ENCODE results near the gene MICU1.

- TF ChIP-seq ZNF383 (CRISPR knock-in tag; IDR thresholded peaks at IDR 0.05; ENCODE audit: borderline replicate concordance), result no peak
- TF ChIP-seq, protein P1, sequence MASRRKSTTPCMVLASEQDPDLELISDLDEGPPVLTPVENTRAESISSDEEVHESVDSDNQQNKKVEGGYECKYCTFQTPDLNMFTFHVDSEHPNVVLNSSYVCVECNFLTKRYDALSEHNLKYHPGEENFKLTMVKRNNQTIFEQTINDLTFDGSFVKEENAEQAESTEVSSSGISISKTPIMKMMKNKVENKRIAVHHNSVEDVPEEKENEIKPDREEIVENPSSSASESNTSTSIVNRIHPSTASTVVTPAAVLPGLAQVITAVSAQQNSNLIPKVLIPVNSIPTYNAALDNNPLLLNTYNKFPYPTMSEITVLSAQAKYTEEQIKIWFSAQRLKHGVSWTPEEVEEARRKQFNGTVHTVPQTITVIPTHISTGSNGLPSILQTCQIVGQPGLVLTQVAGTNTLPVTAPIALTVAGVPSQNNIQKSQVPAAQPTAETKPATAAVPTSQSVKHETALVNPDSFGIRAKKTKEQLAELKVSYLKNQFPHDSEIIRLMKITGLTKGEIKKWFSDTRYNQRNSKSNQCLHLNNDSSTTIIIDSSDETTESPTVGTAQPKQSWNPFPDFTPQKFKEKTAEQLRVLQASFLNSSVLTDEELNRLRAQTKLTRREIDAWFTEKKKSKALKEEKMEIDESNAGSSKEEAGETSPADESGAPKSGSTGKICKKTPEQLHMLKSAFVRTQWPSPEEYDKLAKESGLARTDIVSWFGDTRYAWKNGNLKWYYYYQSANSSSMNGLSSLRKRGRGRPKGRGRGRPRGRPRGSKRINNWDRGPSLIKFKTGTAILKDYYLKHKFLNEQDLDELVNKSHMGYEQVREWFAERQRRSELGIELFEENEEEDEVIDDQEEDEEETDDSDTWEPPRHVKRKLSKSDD (CRISPR knock-in tag; IDR thresholded peaks at IDR 0.05; ENCODE audit: low read depth), result no peak
- no peak for TF ChIP-seq ZBTB49 (CRISPR knock-in tag; IDR thresholded peaks at IDR 0.05; ENCODE audit: borderline replicate concordance)
- no peak for TF ChIP-seq PRDM10 (CRISPR knock-in tag; IDR thresholded peaks at IDR 0.05; ENCODE audit: low read depth)
- no peak for TF ChIP-seq KLF16 (CRISPR knock-in tag; IDR thresholded peaks at IDR 0.05)
- TF ChIP-seq YY1 (IDR thresholded peaks at IDR 0.05; ENCODE audit: insufficient read depth, insufficient replicate concordance, low read depth, low read length), result no peak
- peak; percentile 74; the same call in 1 of the 2 replicates for TF ChIP-seq ZNF501 (CRISPR knock-in tag; IDR thresholded peaks at IDR 0.05)
- TF ChIP-seq EZH2 (conservative IDR thresholded peaks at IDR 0.05; ENCODE audit: low read depth, low read length), result no peak
Observed at GRCh38 chr10:72337039-72337629, 288.7 kb downstream of the MICU1 start.

Measured in HepG2 (cell line).